Left ventricle myocardium inferior (tissue), 1 donor: ENCODE measurements around the gene PTPRM. TPM values are rescaled to one million over a fixed set of nuclear protein-coding genes. Genes with fewer than 3 reads are reported as not detected.

Experiments
- DNase-seq: peaks from one replicate; pipeline ENCODE4 v3.0.0-alpha.2; 2020
- H3K27ac ChIP-seq: fragments of 200-600 bp; replicated peaks from 2 replicates; pipeline ENCODE4 v1.8.0; 2021
- H3K27me3 ChIP-seq: fragments of 200-600 bp; 2 replicates; pipeline ENCODE4 v1.8.0; 2021; ENCODE audit warnings: low read depth
- H3K36me3 ChIP-seq: fragments of 200-600 bp; 2 replicates; pipeline ENCODE4 v1.8.0; 2021
- H3K4me1 ChIP-seq: fragments of 200-600 bp; 2 replicates; pipeline ENCODE4 v1.8.0; 2021
- H3K4me3 ChIP-seq: fragments of 200-600 bp; 2 replicates; pipeline ENCODE4 v1.8.0; 2021; ENCODE audit warnings: mild to moderate bottlenecking, moderate library complexity
- H3K9me3 ChIP-seq: fragments of 200-600 bp; replicated peaks from 2 replicates; pipeline ENCODE4 v1.8.0; 2021
- CTCF ChIP-seq: fragments of 200-600 bp; IDR thresholded peaks from 2 replicates; pipeline ENCODE4 v1.8.0; 2021; ENCODE audit warnings: antibody characterized with exemption, mild to moderate bottlenecking, borderline replicate concordance
- intact Hi-C: fragments of 100-400 bp; cut with micrococcal nuclease; formaldehyde crosslinking; loops from one replicate; pipeline ENCODE4 v1.11.0; 2022
- total RNA-seq: library from RNA; stranded (reverse); fragmentation: NEBNext Ultra II Directional; extraction: Animal tissue kit (Norgen Biotek cat#: 25700); gene quantifications from one replicate; pipeline ENCODE4 v1.2.1, GENCODE V29; 2021
- donor health status: DM: no; HTN: yes; CAD: no; lungs with severe emphysema.

Gene PTPRM
- total RNA-seq, 1 donor from 2014 or later: 132 TPM

- no peak overlapping the region for H3K27ac ChIP-seq
- H3K9me3 ChIP-seq: no peaks in the 10 kb centered on the region
- DNase-seq: no peak
- peaks cover 22% of the 10 kb centered on the region for H3K4me1 ChIP-seq
- no peak overlapping the region for H3K4me3 ChIP-seq
- intact Hi-C loops: no loop called here
- no peaks in the 10 kb centered on the region for H3K36me3 ChIP-seq
- no peaks in the 10 kb centered on the region for H3K27me3 ChIP-seq
- no peak for TF ChIP-seq CTCF
Observed at GRCh38 chr18:8354304-8354703, 787.2 kb downstream of the PTPRM start.

GRCh38 chr18:8356001-8356400 lies 788.9 kb downstream of the PTPRM start:
- no peak for DNase-seq
- H3K4me3 ChIP-seq: no peak overlapping the region
- H3K36me3 ChIP-seq: no peaks in the 10 kb centered on the region
- H3K9me3 ChIP-seq: no peaks in the 10 kb centered on the region
- no peak for TF ChIP-seq CTCF
- intact Hi-C loops: no loop called here
- no peak overlapping the region for H3K27ac ChIP-seq
- peaks cover 12% of the 10 kb centered on the region for H3K4me1 ChIP-seq
- no peaks in the 10 kb centered on the region for H3K27me3 ChIP-seq

GRCh38 chr18:8357320-8357719 lies 790.2 kb downstream of the PTPRM start:
- Histone ChIP-seq H3K36me3 (no peaks in the 10 kb centered on the region), H3K4me3 (no peak overlapping the region), H3K9me3 (no peaks in the 10 kb centered on the region), H3K4me1 (peaks cover 12% of the 10 kb centered on the region), H3K27ac (no peak overlapping the region), H3K27me3 (no peaks in the 10 kb centered on the region)
- intact Hi-C loops: no loop called here
- DNase-seq: no peak
- TF ChIP-seq CTCF: no peak

GRCh38 chr18:8358033-8358765 lies 791.1 kb downstream of the PTPRM start:
- Histone ChIP-seq H3K36me3 (no peaks in the 10 kb centered on the region), H3K27me3 (no peaks in the 10 kb centered on the region), H3K27ac (no peak overlapping the region), H3K4me3 (no peak overlapping the region), H3K4me1 (peaks cover 19% of the 10 kb centered on the region), H3K9me3 (no peaks in the 10 kb centered on the region)
- intact Hi-C loops: no loop called here
- TF ChIP-seq CTCF: no peak
- no peak for DNase-seq

GRCh38 chr18:8359076-8359475 lies 792.0 kb downstream of the PTPRM start:
- H3K4me1 ChIP-seq: peaks cover 23% of the 10 kb centered on the region
- H3K36me3 ChIP-seq: no peaks in the 10 kb centered on the region
- no peak for DNase-seq
- no peak overlapping the region for H3K4me3 ChIP-seq
- intact Hi-C loops: no loop called here
- H3K27me3 ChIP-seq: no peaks in the 10 kb centered on the region
- H3K9me3 ChIP-seq: no peaks in the 10 kb centered on the region
- no peak for TF ChIP-seq CTCF
- H3K27ac ChIP-seq: no peak overlapping the region
